Measurements from ENCODE around the gene MINK1.

GRCh38 chr17:4936436-4936835 lies 103.3 kb downstream of the MINK1 start:
- no peak for TF ChIP-seq CTCF (conservative IDR thresholded peaks at IDR 0.05)
- TF ChIP-seq ZFX (IDR thresholded peaks at IDR 0.05), result no peak
